ENCODE measurements around the gene C1orf159.
A peak's percentile ranks its signal among the peaks of the same experiment; 100 is the strongest.

The C1orf159 gene

DNA sequence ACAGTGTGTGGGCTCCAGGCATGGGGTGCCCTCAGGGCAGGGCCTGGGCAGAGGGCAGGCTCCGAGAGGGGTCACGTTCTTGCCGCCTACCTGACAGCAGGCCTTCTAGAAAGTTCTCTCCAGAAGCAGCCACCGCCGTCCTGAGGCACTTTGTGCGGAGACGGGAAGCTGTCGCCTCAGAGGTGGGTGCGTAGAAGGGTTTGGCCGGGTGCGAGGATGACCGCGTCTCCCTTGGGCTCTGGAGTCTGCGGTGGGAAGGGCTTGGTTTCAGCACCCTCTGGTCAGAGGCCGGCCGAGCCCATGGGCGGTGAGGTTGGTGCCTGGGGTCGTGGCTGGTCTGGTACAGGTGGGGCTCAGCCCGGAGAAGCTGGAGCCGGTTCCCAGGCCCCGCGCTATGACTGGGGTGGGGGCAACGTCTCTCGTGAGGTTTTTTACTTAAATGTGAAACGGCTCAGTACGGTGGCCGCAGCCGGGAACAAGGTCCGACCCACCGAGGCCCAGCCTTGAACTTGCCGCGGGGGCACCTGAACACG is 47.7 kb upstream of the C1orf159 start:
- DNase-seq (ENCODE audit: low spot score) (no peak), ATAC-seq (ENCODE audit: low read depth) (peak; percentile 3; the same call in 2 of the 3 replicates)
- H3K4me3 ChIP-seq (ENCODE audit: severe bottlenecking): peak overlapping the region; percentile 74
- TF ChIP-seq, protein P1, sequence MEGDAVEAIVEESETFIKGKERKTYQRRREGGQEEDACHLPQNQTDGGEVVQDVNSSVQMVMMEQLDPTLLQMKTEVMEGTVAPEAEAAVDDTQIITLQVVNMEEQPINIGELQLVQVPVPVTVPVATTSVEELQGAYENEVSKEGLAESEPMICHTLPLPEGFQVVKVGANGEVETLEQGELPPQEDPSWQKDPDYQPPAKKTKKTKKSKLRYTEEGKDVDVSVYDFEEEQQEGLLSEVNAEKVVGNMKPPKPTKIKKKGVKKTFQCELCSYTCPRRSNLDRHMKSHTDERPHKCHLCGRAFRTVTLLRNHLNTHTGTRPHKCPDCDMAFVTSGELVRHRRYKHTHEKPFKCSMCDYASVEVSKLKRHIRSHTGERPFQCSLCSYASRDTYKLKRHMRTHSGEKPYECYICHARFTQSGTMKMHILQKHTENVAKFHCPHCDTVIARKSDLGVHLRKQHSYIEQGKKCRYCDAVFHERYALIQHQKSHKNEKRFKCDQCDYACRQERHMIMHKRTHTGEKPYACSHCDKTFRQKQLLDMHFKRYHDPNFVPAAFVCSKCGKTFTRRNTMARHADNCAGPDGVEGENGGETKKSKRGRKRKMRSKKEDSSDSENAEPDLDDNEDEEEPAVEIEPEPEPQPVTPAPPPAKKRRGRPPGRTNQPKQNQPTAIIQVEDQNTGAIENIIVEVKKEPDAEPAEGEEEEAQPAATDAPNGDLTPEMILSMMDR (IDR thresholded peaks at IDR 0.05; ENCODE audit: poor library complexity, severe bottlenecking): no peak
- H3K27ac ChIP-seq (ENCODE audit: poor library complexity, severe bottlenecking): peak overlapping the region; percentile 64
- peaks cover 9% of the 10 kb centered on the region; the same call in 1 of the 2 replicates for H3K36me3 ChIP-seq (ENCODE audit: low read depth)
- H3K9me3 ChIP-seq (ENCODE audit: severe bottlenecking): no peaks in the 10 kb centered on the region
- no peaks in the 10 kb centered on the region for H3K27me3 ChIP-seq (ENCODE audit: insufficient read depth, poor library complexity, severe bottlenecking)
- peaks cover 10% of the 10 kb centered on the region for H3K4me1 ChIP-seq (ENCODE audit: insufficient read depth, poor library complexity, severe bottlenecking)

DNA sequence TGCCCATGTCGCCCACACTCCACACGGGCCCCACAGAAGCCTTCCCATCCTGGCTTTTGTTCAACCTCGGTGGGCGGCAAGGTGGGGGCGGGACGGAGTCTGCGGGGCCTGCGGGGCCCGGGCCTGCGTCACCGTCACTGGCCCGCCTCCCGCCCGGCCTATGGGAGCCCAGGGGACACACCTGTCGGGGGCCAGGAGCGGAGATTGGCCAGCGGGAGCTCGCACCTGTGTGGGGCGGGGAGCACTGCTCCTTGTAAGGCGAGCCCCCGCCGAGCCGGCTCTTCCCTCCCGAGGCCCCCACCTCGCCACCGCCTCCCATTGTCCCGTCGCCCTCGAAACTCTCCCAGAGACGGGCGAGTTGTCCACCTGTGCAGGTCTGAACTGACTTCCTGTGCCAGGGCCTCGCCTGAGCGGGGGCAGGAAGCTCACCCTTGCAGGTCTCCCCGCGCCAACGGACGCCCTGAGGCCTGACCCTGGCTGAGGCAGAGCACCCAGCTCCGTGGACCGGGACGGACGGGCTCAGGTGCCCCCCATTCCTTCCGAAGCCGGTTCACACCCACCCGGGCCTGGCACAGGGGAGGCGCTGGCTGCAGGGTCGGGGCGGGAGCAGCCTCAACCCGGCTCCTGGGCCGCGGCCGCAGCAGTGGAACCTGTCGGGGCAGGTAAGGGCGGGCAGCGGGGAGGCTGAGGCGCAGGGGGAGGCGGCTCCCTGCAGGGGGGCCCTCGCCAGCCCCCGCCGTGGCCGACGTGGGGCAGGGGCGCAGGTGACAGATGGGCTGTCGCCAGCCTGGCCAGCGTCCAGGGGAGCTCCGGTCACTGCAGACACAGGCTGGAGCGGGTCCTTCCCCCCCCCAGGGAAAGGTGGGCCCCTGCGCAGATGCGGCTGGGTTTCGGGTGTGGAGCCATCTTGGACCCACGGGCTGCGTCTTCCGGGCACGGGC is 47.0 kb upstream of the C1orf159 start:
- H3K27ac ChIP-seq (ENCODE audit: poor library complexity, severe bottlenecking): peak overlapping the region; percentile 64
- H3K9me3 ChIP-seq (ENCODE audit: severe bottlenecking): no peaks in the 10 kb centered on the region
- H3K4me3 ChIP-seq (ENCODE audit: severe bottlenecking): peak overlapping the region; percentile 74
- TF ChIP-seq, protein P1 (IDR thresholded peaks at IDR 0.05; ENCODE audit: poor library complexity, severe bottlenecking): no peak
- H3K36me3 ChIP-seq (ENCODE audit: low read depth): peaks cover 9% of the 10 kb centered on the region; the same call in 1 of the 2 replicates
- H3K4me1 ChIP-seq (ENCODE audit: insufficient read depth, poor library complexity, severe bottlenecking): peaks cover 16% of the 10 kb centered on the region
- no peaks in the 10 kb centered on the region for H3K27me3 ChIP-seq (ENCODE audit: insufficient read depth, poor library complexity, severe bottlenecking)
- DNase-seq (ENCODE audit: low spot score): peak; percentile 92
- peak; percentile 76 for ATAC-seq (ENCODE audit: low read depth)

DNA sequence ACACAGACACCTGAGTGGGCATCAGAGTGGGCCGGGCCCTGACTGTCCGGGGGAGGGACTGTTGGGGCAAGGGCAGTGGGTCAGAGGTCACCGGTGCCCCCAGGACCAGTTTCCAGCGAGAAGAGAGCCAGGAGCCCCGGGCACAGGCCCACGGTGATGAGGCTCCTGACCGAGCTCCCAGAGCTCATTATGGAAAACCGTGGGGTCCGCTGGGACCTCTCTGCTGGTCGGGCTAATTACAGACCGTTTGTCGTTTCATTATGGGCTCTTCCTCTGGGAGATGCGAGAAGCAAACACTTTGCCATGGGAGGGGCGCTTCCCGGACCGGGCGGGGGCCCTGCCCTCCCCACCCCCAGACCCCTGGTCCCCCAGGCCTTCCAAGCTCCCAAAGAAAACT is 45.8 kb upstream of the C1orf159 start:
- Histone ChIP-seq H3K27ac (ENCODE audit: poor library complexity, severe bottlenecking) (no peak overlapping the region), H3K27me3 (ENCODE audit: insufficient read depth, poor library complexity, severe bottlenecking) (no peaks in the 10 kb centered on the region), H3K36me3 (ENCODE audit: low read depth) (peaks cover 9% of the 10 kb centered on the region; the same call in 1 of the 2 replicates), H3K4me1 (ENCODE audit: insufficient read depth, poor library complexity, severe bottlenecking) (peaks cover 16% of the 10 kb centered on the region), H3K9me3 (ENCODE audit: severe bottlenecking) (no peaks in the 10 kb centered on the region), H3K4me3 (ENCODE audit: severe bottlenecking) (no peak overlapping the region)
- TF ChIP-seq, protein P1 (IDR thresholded peaks at IDR 0.05; ENCODE audit: poor library complexity, severe bottlenecking): no peak
- DNase-seq (ENCODE audit: low spot score): no peak
- no peak for ATAC-seq (ENCODE audit: low read depth)

DNA sequence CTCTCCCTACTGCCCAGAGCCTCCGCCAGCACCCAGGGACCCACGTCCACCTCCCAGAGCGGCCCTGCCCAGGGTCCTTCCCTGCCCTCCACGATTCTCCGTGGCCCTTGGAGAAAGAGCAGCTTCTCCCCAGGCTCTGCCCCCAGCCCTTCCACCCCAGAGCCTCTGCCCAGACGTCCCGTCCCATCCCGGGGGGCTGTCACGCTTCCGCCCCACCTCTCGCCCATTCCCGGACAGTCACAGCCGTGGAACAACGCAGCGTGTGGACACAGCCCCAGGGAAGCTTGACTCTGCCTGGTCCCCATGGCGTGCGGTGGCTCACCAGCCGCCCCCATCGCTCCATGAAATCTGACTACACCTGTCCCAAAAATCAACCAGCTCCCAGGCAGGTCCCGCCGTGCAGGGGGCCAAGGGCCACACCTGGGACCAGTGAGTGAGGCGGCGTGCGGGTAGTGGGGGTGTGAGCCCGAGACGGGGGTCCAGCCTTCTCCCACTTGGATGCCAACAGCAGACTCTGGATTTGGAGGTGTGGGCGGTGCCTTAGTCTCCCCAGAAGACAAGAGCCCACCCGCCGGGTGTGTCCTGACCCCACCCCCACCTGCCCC is 45.3 kb upstream of the C1orf159 start:
- peaks cover 9% of the 10 kb centered on the region; the same call in 1 of the 2 replicates for H3K36me3 ChIP-seq (ENCODE audit: low read depth)
- H3K9me3 ChIP-seq (ENCODE audit: severe bottlenecking): no peaks in the 10 kb centered on the region
- no peaks in the 10 kb centered on the region for H3K27me3 ChIP-seq (ENCODE audit: insufficient read depth, poor library complexity, severe bottlenecking)
- ATAC-seq (ENCODE audit: low read depth) (no peak), DNase-seq (ENCODE audit: low spot score) (no peak)
- H3K4me3 ChIP-seq (ENCODE audit: severe bottlenecking): no peak overlapping the region
- H3K27ac ChIP-seq (ENCODE audit: poor library complexity, severe bottlenecking): no peak overlapping the region
- TF ChIP-seq, protein P1 (IDR thresholded peaks at IDR 0.05; ENCODE audit: poor library complexity, severe bottlenecking): no peak
- peaks cover 16% of the 10 kb centered on the region for H3K4me1 ChIP-seq (ENCODE audit: insufficient read depth, poor library complexity, severe bottlenecking)
